ENCODE results near the gene HSPB9. TPM values are rescaled to one million over a fixed set of nuclear protein-coding genes. Genes with fewer than 3 reads are reported as not detected.

HSPB9 gene
- total RNA-seq, 1 donor from 2014 or later, result 0.36 TPM

- DNase-seq (ENCODE audit: extremely low spot score, unreplicated experiment), result no peak
- H3K27me3 Mint-ChIP-seq, result peaks cover 3% of the 10 kb centered on the region
- no peak for TF ChIP-seq CTCF (conservative IDR thresholded peaks at IDR 0.05)
- H3K9me3 Mint-ChIP-seq, result no peaks in the 10 kb centered on the region
- H3K27ac Mint-ChIP-seq, result no peak overlapping the region
- H3K4me3 Mint-ChIP-seq, result no peak overlapping the region
- H3K4me1 Mint-ChIP-seq (ENCODE audit: unreplicated experiment), result no peaks in the 10 kb centered on the region
- no peaks in the 10 kb centered on the region for H3K36me3 Mint-ChIP-seq
Observed at GRCh38 chr17:42111265-42111636, 11.4 kb upstream of the HSPB9 start.

- no peak for DNase-seq (ENCODE audit: extremely low spot score, unreplicated experiment)
- peaks cover 6% of the 10 kb centered on the region for H3K4me1 Mint-ChIP-seq (ENCODE audit: unreplicated experiment)
- H3K27me3 Mint-ChIP-seq, result peaks cover 3% of the 10 kb centered on the region
- no peak overlapping the region for H3K27ac Mint-ChIP-seq
- H3K9me3 Mint-ChIP-seq, result no peaks in the 10 kb centered on the region
- peaks cover 6% of the 10 kb centered on the region for H3K36me3 Mint-ChIP-seq
- TF ChIP-seq CTCF (conservative IDR thresholded peaks at IDR 0.05), result no peak
- no peak overlapping the region for H3K4me3 Mint-ChIP-seq
Observed at GRCh38 chr17:42111871-42112551, 10.6 kb upstream of the HSPB9 start.

- no peak for TF ChIP-seq CTCF (conservative IDR thresholded peaks at IDR 0.05)
- Mint-ChIP-seq H3K9me3 (no peaks in the 10 kb centered on the region), H3K27ac (no peak within 1 kb of the TSS), H3K36me3 (peaks cover 6% of the 10 kb centered on the region), H3K4me1 (ENCODE audit: unreplicated experiment) (peaks cover 7% of the 10 kb centered on the region), H3K27me3 (peaks cover 3% of the 10 kb centered on the region), H3K4me3 (no peak within 1 kb of the TSS)
- DNase-seq (ENCODE audit: extremely low spot score, unreplicated experiment), result no peak
Observed at GRCh38 chr17:42112552-42113176, 9.9 kb upstream of the HSPB9 start, which contains the start of gene DHX58. Gene DHX58, minus strand, starts transcription at chr17:42112714. Its CDS starts 822 bp downstream, at chr17:42111892.

- no peaks in the 10 kb centered on the region for H3K9me3 Mint-ChIP-seq
- no peak for DNase-seq (ENCODE audit: extremely low spot score, unreplicated experiment)
- H3K4me1 Mint-ChIP-seq (ENCODE audit: unreplicated experiment), result peaks cover 10% of the 10 kb centered on the region
- H3K27ac Mint-ChIP-seq, result no peak overlapping the region
- no peak overlapping the region for H3K4me3 Mint-ChIP-seq
- no peak for TF ChIP-seq CTCF (conservative IDR thresholded peaks at IDR 0.05)
- peaks cover 3% of the 10 kb centered on the region for H3K27me3 Mint-ChIP-seq
- H3K36me3 Mint-ChIP-seq, result peaks cover 6% of the 10 kb centered on the region
Observed at GRCh38 chr17:42113293-42114069, 9.1 kb upstream of the HSPB9 start.

- Mint-ChIP-seq H3K36me3 (peaks cover 6% of the 10 kb centered on the region), H3K27ac (no peak overlapping the region), H3K27me3 (peaks cover 3% of the 10 kb centered on the region), H3K9me3 (no peaks in the 10 kb centered on the region), H3K4me1 (ENCODE audit: unreplicated experiment) (peaks cover 14% of the 10 kb centered on the region), H3K4me3 (no peak overlapping the region)
- TF ChIP-seq CTCF (conservative IDR thresholded peaks at IDR 0.05), result no peak
- DNase-seq (ENCODE audit: extremely low spot score, unreplicated experiment), result no peak
Observed at GRCh38 chr17:42114118-42114517, 8.5 kb upstream of the HSPB9 start.

Measured in type B pancreatic cell (in vitro differentiated cells).